HEK293 (cell line): ENCODE measurements around the gene TEP1.

Experiments used
- CTCF ChIA-PET: fragments of 350-600 bp; formaldehyde crosslinking; extraction: SDS; loops from one replicate; lab custom pipeline; 2021; ENCODE audit warnings: antibody characterized with exemption; lab: Yijun Ruan, JAX
- POLR2A ChIA-PET: fragments of 300-600 bp; formaldehyde crosslinking; extraction: SDS; loops from one replicate; lab custom pipeline; 2020; ENCODE audit warnings: antibody characterized with exemption, inconsistent platforms; lab: Yijun Ruan, JAX
- H3K27ac ChIP-seq: fragments of 200-500 bp; sonication (Bioruptor generic); 2 replicates; pipeline ENCODE4 v1.5.1; 2014; ENCODE audit warnings: low read depth, low read length, control low read depth, inconsistent platforms; ENCODE audit errors: extremely low read depth
- H3K36me3 ChIP-seq, 2 experiments: fragments of 200-500 bp in 1 of 2; sonication (Bioruptor generic) in 1 of 2; 1 replicate in 1 of 2; 2 replicates in 1 of 2; pipeline ENCODE4 v1.5.1; 2014 to 2017; ENCODE audit warnings: inconsistent platforms in 2 of 2, low read length in 2 of 2; ENCODE audit not compliant: control insufficient read depth in 2 of 2, insufficient read depth in 1 of 2
- H3K4me1 ChIP-seq: fragments of 200-500 bp; sonication (Bioruptor generic); 2 replicates; pipeline ENCODE4 v1.5.1; 2014; ENCODE audit warnings: mild to moderate bottlenecking, low read length, inconsistent platforms; ENCODE audit not compliant: control insufficient read depth, insufficient read depth
- H3K4me3 ChIP-seq: 2 replicates; pipeline ENCODE4 v1.5.1; 2011; ENCODE audit warnings: low read depth, mild to moderate bottlenecking, control low read depth, low read length, moderate library complexity
- H3K9me3 ChIP-seq: fragments of 200-500 bp; sonication (Bioruptor generic); 2 replicates; pipeline ENCODE4 v1.5.1; 2014; ENCODE audit warnings: low read depth, low read length, inconsistent platforms; ENCODE audit not compliant: control insufficient read depth, insufficient read depth
- AEBP2 ChIP-seq: fragments of 450-650 bp; formaldehyde crosslinking; IDR thresholded peaks from 2 replicates; pipeline ENCODE4 v1.5.1; 2016; ENCODE audit warnings: missing biosample characterization, missing genetic modification characterization, borderline replicate concordance
- EGR2 ChIP-seq: fragments of 450-650 bp; formaldehyde crosslinking; IDR thresholded peaks from 2 replicates; pipeline ENCODE4 v1.5.1; 2016; ENCODE audit warnings: low read depth, missing biosample characterization, missing genetic modification characterization
- HIC1 ChIP-seq: fragments of 450-650 bp; formaldehyde crosslinking; IDR thresholded peaks from 2 replicates; pipeline ENCODE4 v1.5.1; 2016; ENCODE audit warnings: missing biosample characterization, missing genetic modification characterization
- IKZF3 ChIP-seq: fragments of 450-650 bp; IDR thresholded peaks from 2 replicates; pipeline ENCODE4 v1.5.0; 2018; ENCODE audit warnings: missing biosample characterization, mild to moderate bottlenecking, missing genetic modification characterization, moderate library complexity
- KLF8 ChIP-seq: fragments of 450-650 bp; formaldehyde crosslinking; IDR thresholded peaks from 2 replicates; pipeline ENCODE4 v1.5.1; 2016; ENCODE audit warnings: missing biosample characterization, missing genetic modification characterization
- KLF9 ChIP-seq: fragments of 450-650 bp; formaldehyde crosslinking; IDR thresholded peaks from 2 replicates; pipeline ENCODE4 v1.5.1; 2016; ENCODE audit warnings: missing biosample characterization, missing genetic modification characterization, low read depth
- OSR2 ChIP-seq: fragments of 450-650 bp; formaldehyde crosslinking; IDR thresholded peaks from 2 replicates; pipeline ENCODE4 v1.5.1; 2016; ENCODE audit warnings: missing biosample characterization, missing genetic modification characterization
- SALL2 ChIP-seq: fragments of 450-650 bp; formaldehyde crosslinking; IDR thresholded peaks from 2 replicates; pipeline ENCODE4 v1.5.0; 2017; ENCODE audit warnings: missing biosample characterization, mild to moderate bottlenecking, missing genetic modification characterization, borderline replicate concordance
- SCRT2 ChIP-seq: fragments of 450-650 bp; formaldehyde crosslinking; IDR thresholded peaks from 2 replicates; pipeline ENCODE4 v1.5.1; 2016; ENCODE audit warnings: missing biosample characterization, missing genetic modification characterization
- ZBTB21 ChIP-seq: fragments of 450-650 bp; formaldehyde crosslinking; IDR thresholded peaks from 2 replicates; pipeline ENCODE4 v1.5.1; 2017; ENCODE audit warnings: missing biosample characterization, missing genetic modification characterization
- ZFP3 ChIP-seq: fragments of 450-650 bp; formaldehyde crosslinking; IDR thresholded peaks from 2 replicates; pipeline ENCODE4 v1.5.1; 2016; ENCODE audit warnings: low read depth, missing biosample characterization, missing genetic modification characterization
- ZFP69B ChIP-seq: fragments of 450-650 bp; formaldehyde crosslinking; IDR thresholded peaks from 2 replicates; pipeline ENCODE4 v1.5.1; 2016; ENCODE audit warnings: missing biosample characterization, missing genetic modification characterization
- ZNF16 ChIP-seq: fragments of 450-650 bp; formaldehyde crosslinking; IDR thresholded peaks from 2 replicates; pipeline ENCODE4 v1.5.1; 2016; ENCODE audit warnings: low read depth, missing biosample characterization, missing genetic modification characterization
- ZNF223 ChIP-seq: fragments of 450-650 bp; formaldehyde crosslinking; IDR thresholded peaks from 2 replicates; pipeline ENCODE4 v1.5.1; 2016; ENCODE audit warnings: missing biosample characterization, missing genetic modification characterization
- ZNF266 ChIP-seq: fragments of 450-650 bp; formaldehyde crosslinking; IDR thresholded peaks from 2 replicates; pipeline ENCODE4 v1.5.1; 2016; ENCODE audit warnings: missing biosample characterization, missing genetic modification characterization, low read depth
- ZNF311 ChIP-seq: fragments of 450-650 bp; formaldehyde crosslinking; IDR thresholded peaks from 2 replicates; pipeline ENCODE4 v1.5.1; 2017; ENCODE audit warnings: missing biosample characterization, missing genetic modification characterization, borderline replicate concordance
- ZNF426 ChIP-seq: fragments of 450-650 bp; formaldehyde crosslinking; IDR thresholded peaks from 2 replicates; pipeline ENCODE4 v1.5.1; 2017; ENCODE audit warnings: missing biosample characterization, missing genetic modification characterization, mild to moderate bottlenecking, inconsistent platforms, moderate library complexity
- ZNF473 ChIP-seq: fragments of 450-650 bp; formaldehyde crosslinking; IDR thresholded peaks from 2 replicates; pipeline ENCODE4 v1.5.1; 2017; ENCODE audit warnings: missing biosample characterization, missing genetic modification characterization
- ZNF501 ChIP-seq: fragments of 450-650 bp; formaldehyde crosslinking; IDR thresholded peaks from 2 replicates; pipeline ENCODE4 v1.5.1; 2016; ENCODE audit warnings: missing biosample characterization, missing genetic modification characterization
- ZNF555 ChIP-seq: fragments of 450-650 bp; formaldehyde crosslinking; conservative IDR thresholded peaks from 2 replicates; pipeline ENCODE4 v1.5.1; 2017; ENCODE audit warnings: missing biosample characterization, mild to moderate bottlenecking, missing genetic modification characterization, inconsistent platforms
- ZNF558 ChIP-seq: fragments of 450-650 bp; formaldehyde crosslinking; IDR thresholded peaks from 2 replicates; pipeline ENCODE4 v1.5.1; 2016; ENCODE audit warnings: missing biosample characterization, missing genetic modification characterization
- ZNF621 ChIP-seq: fragments of 450-650 bp; formaldehyde crosslinking; IDR thresholded peaks from 2 replicates; pipeline ENCODE4 v1.5.1; 2017; ENCODE audit warnings: missing biosample characterization, missing genetic modification characterization
- ZNF626 ChIP-seq: fragments of 450-650 bp; sonication (Bioruptor Pico); formaldehyde crosslinking; IDR thresholded peaks from 2 replicates; pipeline ENCODE4 v1.5.1; 2018; ENCODE audit warnings: missing biosample characterization, missing genetic modification characterization, inconsistent platforms
- ZNF76 ChIP-seq: fragments of 450-650 bp; formaldehyde crosslinking; IDR thresholded peaks from 2 replicates; pipeline ENCODE4; 2016; ENCODE audit warnings: low read depth, missing biosample characterization, missing genetic modification characterization, borderline replicate concordance
- ZNF777 ChIP-seq: fragments of 450-650 bp; formaldehyde crosslinking; IDR thresholded peaks from 2 replicates; pipeline ENCODE4 v1.5.1; 2017; ENCODE audit warnings: missing biosample characterization, missing genetic modification characterization, borderline replicate concordance
- TF ChIP-seq, protein P1 (sequence below): fragments of 450-650 bp; formaldehyde crosslinking; IDR thresholded peaks from 2 replicates; pipeline ENCODE4 v1.5.1; 2016; ENCODE audit warnings: missing biosample characterization, missing genetic modification characterization

TEP1 gene

DNA sequence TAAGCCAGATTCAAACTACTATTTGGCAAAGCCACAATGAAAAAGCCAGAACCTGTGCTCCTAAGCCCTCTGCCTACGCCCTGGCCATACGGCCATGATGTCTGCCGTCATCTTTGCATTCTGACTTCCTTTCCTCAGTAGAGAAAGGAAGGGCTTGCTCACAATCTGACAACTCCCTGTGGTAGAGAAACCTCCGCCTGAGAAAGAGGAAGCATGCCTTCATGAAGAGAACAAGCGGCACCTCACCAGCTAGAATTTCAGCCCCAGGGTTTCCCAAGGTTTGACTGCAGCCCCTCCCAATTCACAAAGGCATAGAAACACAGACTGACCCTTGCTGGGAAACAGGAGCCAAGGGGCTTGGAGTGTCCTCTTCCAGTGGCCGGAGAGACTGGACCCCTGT, 25.7 kb downstream of the TEP1 start:
- ChIA-PET CTCF (interaction anchor here (1.1 kb wide), 1 partner anchor 57 kb away, joined by 3 read pairs; no protein-coding TSS in a partner anchor), POLR2A (no interaction called here)
- H3K9me3 ChIP-seq, result no peaks in the 10 kb centered on the region
- H3K4me3 ChIP-seq, result no peak overlapping the region
- no peak overlapping the region for H3K27ac ChIP-seq
- no peaks in the 10 kb centered on the region; the same call in 1 of the 2 replicates for H3K4me1 ChIP-seq
- peaks cover 0 to 86% of the 10 kb centered on the region in 2 experiments for H3K36me3 ChIP-seq
- TF ChIP-seq KLF8 (tag by site-specific recombination), result no peak
- TF ChIP-seq ZNF777 (tag by site-specific recombination), result no peak
- no peak for TF ChIP-seq ZNF311
- TF ChIP-seq SALL2 (tag by site-specific recombination), result no peak
- no peak for TF ChIP-seq IKZF3 (tag by site-specific recombination)
- TF ChIP-seq ZNF76 (tag by site-specific recombination), result no peak
- TF ChIP-seq EGR2 (tag by site-specific recombination), result no peak
- no peak for TF ChIP-seq ZNF223 (tag by site-specific recombination)
- TF ChIP-seq ZNF555, result no peak
- no peak for TF ChIP-seq ZNF558 (tag by site-specific recombination)
- TF ChIP-seq ZNF16, result no peak
- no peak for TF ChIP-seq KLF9 (tag by site-specific recombination)
- TF ChIP-seq HIC1 (tag by site-specific recombination), result no peak
- TF ChIP-seq ZBTB21 (tag by site-specific recombination), result no peak
- TF ChIP-seq ZFP3 (tag by site-specific recombination), result no peak
- TF ChIP-seq ZNF266 (tag by site-specific recombination), result no peak
- TF ChIP-seq AEBP2 (tag by site-specific recombination), result no peak
- no peak for TF ChIP-seq ZNF473 (tag by site-specific recombination)

- Histone ChIP-seq H3K9me3 (no peaks in the 10 kb centered on the region), H3K4me3 (no peak overlapping the region), H3K4me1 (no peaks in the 10 kb centered on the region; the same call in 1 of the 2 replicates), H3K36me3 (peaks cover 5 to 87% of the 10 kb centered on the region in 2 experiments), H3K27ac (no peak overlapping the region)
- ChIA-PET POLR2A (no interaction called here), CTCF (no interaction called here)
- no peak for TF ChIP-seq ZNF266 (tag by site-specific recombination)
- no peak for TF ChIP-seq OSR2 (tag by site-specific recombination)
- TF ChIP-seq, protein P1, sequence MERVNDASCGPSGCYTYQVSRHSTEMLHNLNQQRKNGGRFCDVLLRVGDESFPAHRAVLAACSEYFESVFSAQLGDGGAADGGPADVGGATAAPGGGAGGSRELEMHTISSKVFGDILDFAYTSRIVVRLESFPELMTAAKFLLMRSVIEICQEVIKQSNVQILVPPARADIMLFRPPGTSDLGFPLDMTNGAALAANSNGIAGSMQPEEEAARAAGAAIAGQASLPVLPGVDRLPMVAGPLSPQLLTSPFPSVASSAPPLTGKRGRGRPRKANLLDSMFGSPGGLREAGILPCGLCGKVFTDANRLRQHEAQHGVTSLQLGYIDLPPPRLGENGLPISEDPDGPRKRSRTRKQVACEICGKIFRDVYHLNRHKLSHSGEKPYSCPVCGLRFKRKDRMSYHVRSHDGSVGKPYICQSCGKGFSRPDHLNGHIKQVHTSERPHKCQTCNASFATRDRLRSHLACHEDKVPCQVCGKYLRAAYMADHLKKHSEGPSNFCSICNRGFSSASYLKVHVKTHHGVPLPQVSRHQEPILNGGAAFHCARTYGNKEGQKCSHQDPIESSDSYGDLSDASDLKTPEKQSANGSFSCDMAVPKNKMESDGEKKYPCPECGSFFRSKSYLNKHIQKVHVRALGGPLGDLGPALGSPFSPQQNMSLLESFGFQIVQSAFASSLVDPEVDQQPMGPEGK (tag by site-specific recombination), result no peak
- TF ChIP-seq SCRT2 (tag by site-specific recombination), result no peak
- TF ChIP-seq ZNF501, result no peak
- TF ChIP-seq ZNF426, result no peak
- TF ChIP-seq ZFP69B (tag by site-specific recombination), result no peak
- TF ChIP-seq ZNF621, result no peak
- no peak for TF ChIP-seq ZNF626
These were observed 26.9 kb downstream of the TEP1 start for GRCh38 chr14:20386276-20386855.
